ENCODE data around the gene WLS.

Gene WLS

DNA sequence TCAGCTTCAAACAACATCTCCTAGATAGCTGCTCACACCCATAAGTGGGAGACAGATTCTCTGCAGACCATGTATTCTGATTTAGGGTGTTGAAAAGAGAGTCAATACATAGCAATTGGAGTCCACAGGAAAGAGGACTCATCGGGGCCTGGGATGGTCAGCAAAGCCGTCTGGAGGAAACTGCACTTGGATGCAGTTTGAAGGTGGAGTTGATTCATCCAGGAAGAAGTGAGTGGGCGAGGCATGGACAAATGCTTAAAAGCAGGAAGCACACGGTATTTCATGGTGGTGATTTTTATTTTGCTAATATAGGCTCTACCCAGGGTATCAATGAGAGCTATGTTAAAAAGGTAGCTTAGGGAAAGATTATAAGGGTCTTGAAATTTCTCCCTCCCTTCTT is 145.1 kb downstream of the WLS start:
- TF ChIP-seq ZFX (IDR thresholded peaks at IDR 0.05; ENCODE audit: borderline replicate concordance): no peak
- TF ChIP-seq, protein P1, sequence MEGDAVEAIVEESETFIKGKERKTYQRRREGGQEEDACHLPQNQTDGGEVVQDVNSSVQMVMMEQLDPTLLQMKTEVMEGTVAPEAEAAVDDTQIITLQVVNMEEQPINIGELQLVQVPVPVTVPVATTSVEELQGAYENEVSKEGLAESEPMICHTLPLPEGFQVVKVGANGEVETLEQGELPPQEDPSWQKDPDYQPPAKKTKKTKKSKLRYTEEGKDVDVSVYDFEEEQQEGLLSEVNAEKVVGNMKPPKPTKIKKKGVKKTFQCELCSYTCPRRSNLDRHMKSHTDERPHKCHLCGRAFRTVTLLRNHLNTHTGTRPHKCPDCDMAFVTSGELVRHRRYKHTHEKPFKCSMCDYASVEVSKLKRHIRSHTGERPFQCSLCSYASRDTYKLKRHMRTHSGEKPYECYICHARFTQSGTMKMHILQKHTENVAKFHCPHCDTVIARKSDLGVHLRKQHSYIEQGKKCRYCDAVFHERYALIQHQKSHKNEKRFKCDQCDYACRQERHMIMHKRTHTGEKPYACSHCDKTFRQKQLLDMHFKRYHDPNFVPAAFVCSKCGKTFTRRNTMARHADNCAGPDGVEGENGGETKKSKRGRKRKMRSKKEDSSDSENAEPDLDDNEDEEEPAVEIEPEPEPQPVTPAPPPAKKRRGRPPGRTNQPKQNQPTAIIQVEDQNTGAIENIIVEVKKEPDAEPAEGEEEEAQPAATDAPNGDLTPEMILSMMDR (IDR thresholded peaks at IDR 0.05): no peak
- no peak overlapping the region for H3K27ac ChIP-seq

DNA sequence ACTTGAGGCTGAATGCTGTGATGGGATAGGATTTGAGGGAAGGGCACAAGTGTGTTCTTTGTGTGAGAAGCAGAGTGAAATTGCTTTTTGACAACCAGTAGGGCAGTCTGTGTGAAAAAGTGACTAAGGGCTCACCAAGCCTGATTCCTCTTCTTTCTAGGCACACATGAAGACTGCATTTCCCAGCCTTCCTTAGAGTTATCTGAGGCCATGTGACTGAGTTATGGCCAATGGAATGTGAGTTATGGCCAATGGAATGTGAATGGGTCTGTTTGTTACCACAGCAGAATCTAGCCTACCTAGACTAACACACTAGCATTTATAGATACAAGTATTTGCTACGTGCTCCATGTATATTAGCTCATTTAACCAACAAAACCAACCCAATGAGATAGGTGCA is 146.6 kb downstream of the WLS start:
- TF ChIP-seq, protein P1 (IDR thresholded peaks at IDR 0.05): no peak
- TF ChIP-seq ZFX (IDR thresholded peaks at IDR 0.05; ENCODE audit: borderline replicate concordance): no peak
- no peak overlapping the region for H3K27ac ChIP-seq

DNA sequence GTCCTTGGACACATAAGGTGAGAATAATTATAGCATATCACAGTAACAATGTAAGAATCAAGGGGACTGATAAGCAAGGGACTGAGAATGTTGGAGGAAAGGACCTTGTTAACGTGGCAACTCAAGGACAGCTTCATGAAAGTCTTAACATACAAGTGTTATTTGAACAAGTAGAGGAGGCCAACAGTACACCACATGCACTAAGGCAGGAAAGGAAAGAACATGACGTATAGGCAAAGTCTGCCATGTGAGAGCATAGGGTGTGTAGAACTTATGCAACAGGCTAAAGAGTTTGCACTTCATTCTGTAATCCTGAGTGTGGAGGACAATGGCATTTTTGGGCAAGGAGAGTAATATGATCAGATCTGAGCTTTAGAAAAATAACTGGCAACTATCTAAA is 148.6 kb downstream of the WLS start:
- TF ChIP-seq, protein P1 (IDR thresholded peaks at IDR 0.05): no peak
- no peak for TF ChIP-seq ZFX (IDR thresholded peaks at IDR 0.05; ENCODE audit: borderline replicate concordance)
- no peak overlapping the region for H3K27ac ChIP-seq

DNA sequence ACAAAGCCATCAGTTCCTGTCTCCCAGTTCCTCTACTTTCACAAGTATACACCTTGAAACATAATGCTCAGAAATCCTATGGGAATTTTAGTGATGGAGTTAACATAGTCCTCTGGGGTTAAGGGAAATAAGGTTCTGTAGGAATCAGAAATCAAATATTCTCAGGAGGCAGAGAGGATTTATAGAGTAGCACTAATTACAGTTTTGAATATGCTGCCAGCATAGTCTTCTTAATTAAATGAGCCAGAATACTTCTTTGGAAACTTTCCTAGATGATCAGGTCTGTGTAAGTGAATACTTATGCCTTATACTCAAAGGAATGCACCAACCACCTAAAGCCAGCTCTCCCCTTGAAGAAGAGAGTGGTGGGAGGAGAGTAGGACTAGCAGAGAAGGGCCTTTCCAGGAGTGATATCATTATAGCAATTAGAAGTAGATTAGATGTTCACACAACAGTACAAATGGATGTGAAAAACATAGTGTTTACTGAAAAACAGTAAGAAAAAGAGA is 150.5 kb downstream of the WLS start:
- no peak overlapping the region for H3K27ac ChIP-seq
- no peak for TF ChIP-seq ZFX (IDR thresholded peaks at IDR 0.05; ENCODE audit: borderline replicate concordance)
- TF ChIP-seq, protein P1 (IDR thresholded peaks at IDR 0.05): no peak

DNA sequence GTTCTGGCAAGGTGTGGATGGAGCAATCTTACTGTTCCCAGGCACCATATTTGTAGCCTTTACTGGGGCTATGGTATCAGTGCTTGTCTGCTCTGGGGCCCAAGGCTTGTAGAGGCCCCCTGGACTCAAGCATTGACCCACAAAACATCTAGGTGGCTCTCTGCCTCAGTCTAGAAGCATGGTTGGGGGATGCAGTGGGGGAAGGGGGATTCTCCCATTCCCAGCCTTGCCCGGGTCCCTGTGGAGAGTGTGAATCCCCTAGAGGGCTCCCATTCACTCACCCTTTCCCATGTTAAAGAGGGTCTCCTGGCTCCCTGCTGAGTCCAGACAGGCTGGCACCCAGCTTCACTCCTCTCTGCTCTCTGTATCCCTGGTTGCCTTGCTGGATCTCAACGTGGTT is 153.7 kb downstream of the WLS start:
- H3K27ac ChIP-seq: no peak overlapping the region
- TF ChIP-seq, protein P1 (IDR thresholded peaks at IDR 0.05): no peak
- no peak for TF ChIP-seq ZFX (IDR thresholded peaks at IDR 0.05; ENCODE audit: borderline replicate concordance)

Measured in 22Rv1 (cell line).